Activated T-helper 17 cell treated with anti-CD3 and anti-CD28 coated beads, Interleukin-2, amount 50 U/mL, for 72 hours (primary cell): ENCODE results near the gene NINL. TPM values are rescaled to one million over a fixed set of nuclear protein-coding genes. Genes with fewer than 3 reads are reported as not detected.
"Not testable (repeated sequence)": the region's sequence is repeated elsewhere in the genome, so short reads cannot be mapped to it uniquely, and the experiment has no call there.

Experiments used
- ATAC-seq: fragments of 150-1000 bp; cut with Tn5 transposase; replicated peaks from 2 replicates; pipeline ENCODE4 v1.10.0; 2021; ENCODE audit warnings: mild to moderate bottlenecking, moderate library complexity
- H3K27ac Mint-ChIP-seq: one replicate; pipeline ENCODE4 v1.8.0; 2022; ENCODE audit warnings: mixed read lengths
- H3K27me3 Mint-ChIP-seq: one replicate; pipeline ENCODE4 v1.8.0; 2022; ENCODE audit warnings: mixed read lengths
- H3K36me3 Mint-ChIP-seq: one replicate; pipeline ENCODE4 v1.8.0; 2022; ENCODE audit warnings: low read depth, mild to moderate bottlenecking, mixed read lengths
- H3K4me1 Mint-ChIP-seq: one replicate; pipeline ENCODE4 v1.8.0; 2022; ENCODE audit warnings: mixed read lengths
- H3K4me3 Mint-ChIP-seq: one replicate; pipeline ENCODE4 v1.8.0; 2022; ENCODE audit warnings: mild to moderate bottlenecking, mixed read lengths
- H3K9me3 Mint-ChIP-seq: one replicate; pipeline ENCODE4 v1.8.0; 2022; ENCODE audit warnings: mixed read lengths
- total RNA-seq, 2 donors: library from RNA; stranded (reverse); gene quantifications; one replicate each; pipeline ENCODE4 v1.2.3, GENCODE V29; 2022

Gene NINL
- total RNA-seq, 2 donors from 2014 or later: 1.7 to 4.6 TPM

GRCh38 chr20:25552977-25553376 lies 32.4 kb downstream of the NINL start:
- H3K9me3 Mint-ChIP-seq: no peaks in the 10 kb centered on the region
- no peak overlapping the region for H3K27ac Mint-ChIP-seq
- no peaks in the 10 kb centered on the region for H3K36me3 Mint-ChIP-seq
- no peak for ATAC-seq
- H3K4me3 Mint-ChIP-seq: no peak overlapping the region
- no peaks in the 10 kb centered on the region for H3K4me1 Mint-ChIP-seq
- no peaks in the 10 kb centered on the region for H3K27me3 Mint-ChIP-seq

GRCh38 chr20:25551413-25552215 lies 33.7 kb downstream of the NINL start:
- no peaks in the 10 kb centered on the region for H3K27me3 Mint-ChIP-seq
- H3K4me3 Mint-ChIP-seq: no peak overlapping the region
- no peak for ATAC-seq
- H3K9me3 Mint-ChIP-seq: no peaks in the 10 kb centered on the region
- H3K4me1 Mint-ChIP-seq: no peaks in the 10 kb centered on the region
- H3K36me3 Mint-ChIP-seq: no peaks in the 10 kb centered on the region
- H3K27ac Mint-ChIP-seq: peak overlapping the region; percentile 12

DNA sequence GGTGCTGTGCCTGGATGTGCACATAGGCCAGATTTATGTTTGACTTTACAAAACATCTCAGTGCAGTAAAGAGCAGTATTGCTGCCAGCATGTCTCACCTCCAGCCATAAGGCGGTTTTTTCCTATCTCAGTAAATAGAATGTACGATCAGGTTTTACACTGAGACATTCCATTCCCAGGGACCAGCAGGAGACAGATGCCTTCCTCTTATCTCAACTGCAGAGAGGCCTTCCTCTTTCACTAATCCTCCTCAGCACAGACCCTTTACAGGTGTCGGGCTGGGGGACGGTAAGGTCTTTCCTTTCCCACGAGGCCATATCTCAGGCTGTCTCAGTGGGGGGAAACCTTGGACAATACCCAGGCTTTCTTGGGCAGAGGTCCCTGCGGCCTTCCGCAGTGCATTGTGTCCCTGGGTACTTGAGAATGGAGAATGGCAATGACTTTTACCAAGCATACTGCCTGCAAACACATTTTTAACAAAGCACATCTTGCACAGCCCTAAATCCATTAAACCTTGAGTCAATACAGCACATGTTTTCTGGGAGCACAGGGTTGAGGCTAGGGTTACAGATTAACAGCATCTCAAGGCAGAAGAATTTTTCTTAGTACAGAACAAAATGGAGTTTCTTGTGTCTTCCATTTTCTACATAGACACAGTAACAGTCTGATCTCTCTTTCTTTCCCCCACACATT lies 34.5 kb downstream of the NINL start:
- not testable (repeated sequence) for ATAC-seq, H3K9me3 Mint-ChIP-seq, H3K4me3 Mint-ChIP-seq, H3K27me3 Mint-ChIP-seq, H3K4me1 Mint-ChIP-seq, H3K27ac Mint-ChIP-seq, H3K36me3 Mint-ChIP-seq

GRCh38 chr20:25549843-25550477 lies 35.4 kb downstream of the NINL start:
- no peaks in the 10 kb centered on the region for H3K4me1 Mint-ChIP-seq
- H3K9me3 Mint-ChIP-seq: no peaks in the 10 kb centered on the region
- H3K4me3 Mint-ChIP-seq: no peak overlapping the region
- H3K36me3 Mint-ChIP-seq: no peaks in the 10 kb centered on the region
- no peak for ATAC-seq
- no peaks in the 10 kb centered on the region for H3K27me3 Mint-ChIP-seq
- H3K27ac Mint-ChIP-seq: peak overlapping the region; percentile 26

DNA sequence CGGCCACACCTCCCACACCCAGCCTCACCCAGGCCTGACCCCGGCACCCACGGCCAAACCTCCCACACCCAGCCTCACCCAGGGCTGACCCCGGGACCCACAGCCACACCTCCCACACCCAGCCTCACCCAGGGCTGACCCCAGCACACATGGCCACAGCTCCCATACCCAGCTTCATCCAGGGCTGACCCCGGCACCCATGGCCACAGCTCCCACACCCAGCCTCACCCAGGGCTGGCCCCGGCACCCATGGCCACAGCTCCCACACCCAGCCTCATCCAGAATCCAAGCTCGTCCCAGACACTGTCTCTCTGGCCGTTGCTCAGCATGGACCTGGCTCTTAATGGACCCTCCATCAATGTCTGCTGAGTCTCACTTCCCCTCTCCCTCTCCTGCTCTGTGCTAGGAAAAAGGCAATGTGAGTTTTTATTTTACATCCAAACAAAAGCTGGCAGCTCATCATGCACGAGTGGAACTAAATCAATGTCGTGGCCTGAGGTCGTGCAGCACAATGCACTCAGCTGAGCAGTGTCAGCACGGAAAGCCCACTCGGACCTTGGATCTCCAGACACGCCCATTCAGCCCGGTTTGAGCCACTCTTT lies 36.1 kb downstream of the NINL start:
- Mint-ChIP-seq H3K9me3 (no peaks in the 10 kb centered on the region), H3K27ac (peak overlapping the region; percentile 26), H3K36me3 (no peaks in the 10 kb centered on the region), H3K4me3 (no peak overlapping the region), H3K4me1 (no peaks in the 10 kb centered on the region), H3K27me3 (no peaks in the 10 kb centered on the region)
- no peak for ATAC-seq

GRCh38 chr20:25548613-25549086 lies 36.7 kb downstream of the NINL start:
- Mint-ChIP-seq H3K4me3 (no peak overlapping the region), H3K27me3 (no peaks in the 10 kb centered on the region), H3K36me3 (no peaks in the 10 kb centered on the region), H3K27ac (no peak overlapping the region), H3K4me1 (no peaks in the 10 kb centered on the region), H3K9me3 (no peaks in the 10 kb centered on the region)
- no peak for ATAC-seq

DNA sequence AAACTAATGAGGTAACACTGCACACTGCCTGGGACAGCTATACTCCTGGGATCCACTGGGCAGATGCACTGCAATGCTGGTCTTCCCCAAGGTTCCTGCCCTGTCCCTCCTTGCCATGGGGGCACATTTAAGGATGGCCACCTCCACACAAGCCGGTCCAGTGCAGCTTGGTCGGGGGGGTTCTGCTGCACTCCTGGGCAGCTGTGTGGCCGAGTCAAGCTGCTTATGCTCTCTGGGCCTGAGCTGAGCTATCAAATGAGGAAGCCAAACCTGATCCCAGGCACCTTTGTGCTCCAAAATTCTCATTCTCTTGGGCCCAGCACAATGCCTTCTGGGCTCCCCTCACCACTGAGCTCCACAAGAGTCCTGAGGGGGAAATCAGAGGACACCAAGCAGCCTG lies 37.3 kb downstream of the NINL start:
- Mint-ChIP-seq H3K27ac (no peak overlapping the region), H3K36me3 (no peaks in the 10 kb centered on the region), H3K4me3 (no peak overlapping the region), H3K4me1 (no peaks in the 10 kb centered on the region), H3K27me3 (no peaks in the 10 kb centered on the region), H3K9me3 (no peaks in the 10 kb centered on the region)
- no peak for ATAC-seq

DNA sequence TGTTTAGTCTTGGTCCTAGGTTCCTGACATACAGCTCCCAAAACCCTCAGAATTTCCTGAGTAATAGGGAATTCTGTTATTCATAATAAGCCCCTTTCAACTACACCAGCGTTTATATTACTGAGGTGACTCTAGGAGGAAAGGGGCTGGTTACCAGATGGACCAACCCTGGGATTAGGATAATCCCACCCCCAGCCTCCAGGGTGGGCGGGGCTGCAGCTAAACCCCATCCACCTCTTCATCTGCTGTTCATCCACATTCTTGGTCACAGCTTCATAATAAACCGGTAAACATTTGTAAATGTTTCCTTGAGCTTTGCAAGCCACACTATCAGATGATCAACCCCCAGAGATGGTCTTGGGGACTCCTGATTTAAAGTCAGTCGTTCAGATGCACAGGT lies 38.3 kb downstream of the NINL start:
- Mint-ChIP-seq H3K9me3 (no peaks in the 10 kb centered on the region), H3K36me3 (no peaks in the 10 kb centered on the region), H3K27me3 (no peaks in the 10 kb centered on the region)

GRCh38 chr20:25546048-25546447 lies 39.3 kb downstream of the NINL start:
- ATAC-seq: no peak
- Mint-ChIP-seq H3K27me3 (no peaks in the 10 kb centered on the region), H3K36me3 (no peaks in the 10 kb centered on the region), H3K4me1 (no peaks in the 10 kb centered on the region), H3K9me3 (no peaks in the 10 kb centered on the region), H3K4me3 (no peak overlapping the region), H3K27ac (no peak overlapping the region)

More for the DNA sequence above, 38.3 kb downstream of the NINL start:
- Mint-ChIP-seq H3K27ac (no peak overlapping the region), H3K4me1 (no peaks in the 10 kb centered on the region), H3K4me3 (no peak overlapping the region)
- no peak for ATAC-seq

DNA sequence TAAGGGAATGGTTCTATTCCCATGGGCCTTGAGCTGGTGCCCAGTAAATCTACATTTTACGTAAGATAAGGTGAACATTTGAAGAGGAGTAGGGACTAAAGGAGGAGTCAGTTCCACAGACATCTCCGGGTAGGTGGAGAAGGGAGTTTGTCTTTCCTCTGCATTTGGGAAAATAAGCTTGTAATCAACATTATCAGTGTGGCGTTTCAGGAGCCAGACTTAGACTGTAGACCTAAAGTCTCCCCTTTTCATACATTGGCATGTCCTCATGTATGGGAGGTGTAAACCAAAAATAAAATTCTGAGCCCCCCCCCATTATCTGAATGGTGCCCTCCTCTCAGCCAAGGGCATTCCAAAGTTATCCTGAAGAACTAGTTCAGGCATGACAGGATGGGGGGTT lies 40.2 kb downstream of the NINL start:
- Mint-ChIP-seq H3K9me3 (no peaks in the 10 kb centered on the region), H3K4me1 (no peaks in the 10 kb centered on the region), H3K27ac (no peak overlapping the region), H3K36me3 (no peaks in the 10 kb centered on the region), H3K27me3 (no peaks in the 10 kb centered on the region), H3K4me3 (no peak overlapping the region)
- ATAC-seq: no peak

GRCh38 chr20:25544734-25545133 lies 40.6 kb downstream of the NINL start:
- no peak for ATAC-seq
- no peaks in the 10 kb centered on the region for H3K9me3 Mint-ChIP-seq
- no peaks in the 10 kb centered on the region for H3K4me1 Mint-ChIP-seq
- H3K27me3 Mint-ChIP-seq: no peaks in the 10 kb centered on the region
- no peak overlapping the region for H3K27ac Mint-ChIP-seq
- no peak overlapping the region for H3K4me3 Mint-ChIP-seq
- no peaks in the 10 kb centered on the region for H3K36me3 Mint-ChIP-seq

- Mint-ChIP-seq H3K36me3 (no peaks in the 10 kb centered on the region), H3K4me1 (no peaks in the 10 kb centered on the region), H3K27me3 (no peaks in the 10 kb centered on the region), H3K4me3 (no peak overlapping the region), H3K27ac (no peak overlapping the region), H3K9me3 (no peaks in the 10 kb centered on the region)
- ATAC-seq: no peak
These were observed 41.0 kb downstream of the NINL start for GRCh38 chr20:25544311-25544710.

- no peak overlapping the region for H3K27ac Mint-ChIP-seq
- no peaks in the 10 kb centered on the region for H3K27me3 Mint-ChIP-seq
- no peak overlapping the region for H3K4me3 Mint-ChIP-seq
- no peaks in the 10 kb centered on the region for H3K9me3 Mint-ChIP-seq
- H3K4me1 Mint-ChIP-seq: no peaks in the 10 kb centered on the region
- no peak for ATAC-seq
- H3K36me3 Mint-ChIP-seq: no peaks in the 10 kb centered on the region
These were observed 42.3 kb downstream of the NINL start for GRCh38 chr20:25543068-25543467.

DNA sequence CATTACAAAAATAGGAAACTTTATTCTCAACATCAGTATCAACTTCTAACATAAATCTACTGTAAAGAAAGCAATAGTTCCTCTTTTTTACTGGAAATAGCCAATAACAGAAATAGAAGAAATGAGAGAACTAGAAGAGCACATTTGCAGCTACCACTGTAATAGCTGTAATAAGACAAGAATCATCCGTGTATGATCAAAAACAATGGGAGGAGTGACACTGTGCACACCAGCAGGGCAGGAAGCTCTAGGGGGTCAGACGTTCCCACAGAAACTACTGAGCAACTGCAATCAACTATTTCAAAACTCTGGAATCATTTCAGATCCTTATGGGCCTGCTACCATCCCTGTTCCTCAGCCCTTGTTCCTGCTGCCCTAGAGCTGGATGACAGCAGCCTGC lies 43.7 kb downstream of the NINL start:
- ATAC-seq: no peak
- Mint-ChIP-seq H3K4me3 (no peak overlapping the region), H3K27ac (no peak overlapping the region), H3K36me3 (no peaks in the 10 kb centered on the region), H3K4me1 (no peaks in the 10 kb centered on the region), H3K9me3 (no peaks in the 10 kb centered on the region), H3K27me3 (no peaks in the 10 kb centered on the region)
